Endothelial cell of umbilical vein (primary cell): ENCODE data around the gene OR13C3. TPM values are rescaled to one million over a fixed set of nuclear protein-coding genes. Genes with fewer than 3 reads are reported as not detected.

Experiments
- BruUV-seq: library from RNA; stranded (reverse); fragments of 400-500 nt; replicated peaks from 2 replicates; lab custom pipeline; 2021; lab: Mats Ljungman, UMichigan
- CTCF ChIA-PET: fragments of 300-600, 350-600 bp; sonication (Branson Sonifier 250); formaldehyde crosslinking; loops from one replicate; lab custom pipeline; 2021; ENCODE audit warnings: antibody characterized with exemption, inconsistent platforms; lab: Charles Lee
- POLR2A ChIA-PET: fragments of 300-600, 350-600 bp; sonication (Branson Sonifier 250); formaldehyde crosslinking; loops from one replicate; lab custom pipeline; 2021; ENCODE audit warnings: antibody characterized with exemption, inconsistent platforms; lab: Charles Lee
- DNase-seq: peaks from one replicate; pipeline ENCODE4 v3.0.0-alpha.2; 2011; ENCODE audit warnings: low read depth, low spot score
- FAIRE-seq: peaks from 2 replicates; lab custom pipeline; 2011; peaks lifted over from hg19 to GRCh38; lab: Jason Lieb, UNC
- H2AFZ ChIP-seq: 2 replicates; pipeline ENCODE4 v1.6.0; 2012; ENCODE audit warnings: low read depth, low read length, control low read depth, inconsistent platforms
- H3K27ac ChIP-seq: 2 replicates; pipeline ENCODE4 v1.5.1; 2011; ENCODE audit warnings: low read depth, mild to moderate bottlenecking, control low read depth, low read length, moderate library complexity; ENCODE audit not compliant: insufficient read depth
- H3K27me3 ChIP-seq, 2 experiments: 2 replicates each; pipeline versions ENCODE4 v1.6.0 to v1.6.1; 2011; ENCODE audit warnings: low read length in 2 of 2, mixed read lengths in 1 of 2; ENCODE audit not compliant: control insufficient read depth in 2 of 2, insufficient read depth in 2 of 2
- H3K36me3 ChIP-seq, 2 experiments: 2 replicates in 1 of 2; 3 replicates in 1 of 2; pipeline ENCODE4 v1.5.1; 2011; ENCODE audit warnings: low read length in 2 of 2, mild to moderate bottlenecking in 1 of 2, moderate library complexity in 1 of 2; ENCODE audit not compliant: control insufficient read depth in 2 of 2, insufficient read depth in 2 of 2; ENCODE audit errors: extremely low read depth in 1 of 2
- H3K4me1 ChIP-seq: 3 replicates; pipeline ENCODE4 v1.5.1; 2011; ENCODE audit warnings: mild to moderate bottlenecking, low read length; ENCODE audit not compliant: control insufficient read depth, insufficient read depth; ENCODE audit errors: extremely low read depth
- H3K4me2 ChIP-seq: 2 replicates; pipeline ENCODE4 v1.6.1; 2011; ENCODE audit warnings: low read length, control low read depth, mixed read lengths; ENCODE audit not compliant: insufficient read depth
- H3K4me3 ChIP-seq, 3 experiments: fragments of 200-600 bp in 1 of 3; sonication (generic), shearing (Covaris generic) in 1 of 3; replicated peaks in 1 of 3; 2 replicates each; pipeline ENCODE4 v1.5.1; 2011 to 2016; ENCODE audit warnings: control low read depth in 3 of 3, low read length in 3 of 3, mild to moderate bottlenecking in 2 of 3, inconsistent platforms in 1 of 3, low read depth in 1 of 3, moderate library complexity in 1 of 3; ENCODE audit not compliant: insufficient read depth in 1 of 3
- H3K79me2 ChIP-seq: 2 replicates; pipeline ENCODE4 v1.6.0; 2012; ENCODE audit warnings: low read length, inconsistent platforms; ENCODE audit not compliant: control insufficient read depth, insufficient read depth
- H3K9ac ChIP-seq: replicated peaks from 2 replicates; pipeline ENCODE3; 2011; ENCODE audit warnings: low read length, control low read depth; ENCODE audit not compliant: insufficient read depth; ENCODE audit errors: extremely low read depth
- H3K9me1 ChIP-seq: replicated peaks from 3 replicates; pipeline ENCODE4 v1.6.0; 2011; ENCODE audit warnings: mild to moderate bottlenecking, low read length; ENCODE audit not compliant: control insufficient read depth, insufficient read depth; ENCODE audit errors: extremely low read depth
- H3K9me3 ChIP-seq: replicated peaks from 2 replicates; pipeline ENCODE4 v1.5.1; 2012; ENCODE audit warnings: low read length, inconsistent platforms; ENCODE audit not compliant: control insufficient read depth, insufficient read depth
- H4K20me1 ChIP-seq: replicated peaks from 2 replicates; pipeline ENCODE3; 2011; ENCODE audit warnings: mild to moderate bottlenecking, low read length; ENCODE audit not compliant: control insufficient read depth, insufficient read depth; ENCODE audit errors: extremely low read depth
- EZH2 ChIP-seq: IDR thresholded peaks from 2 replicates; pipeline ENCODE4 v1.6.1; 2012; ENCODE audit warnings: borderline replicate concordance, low read depth, mild to moderate bottlenecking, moderate library complexity, low read length, inconsistent platforms; ENCODE audit not compliant: severe bottlenecking
- FOS ChIP-seq: IDR thresholded peaks from 2 replicates; pipeline ENCODE4 v1.6.1; 2011; ENCODE audit warnings: mild to moderate bottlenecking, low read length, moderate library complexity, borderline replicate concordance; ENCODE audit not compliant: insufficient read depth
- GATA2 ChIP-seq: IDR thresholded peaks from 2 replicates; pipeline ENCODE4 v1.7.0; 2011; ENCODE audit warnings: low read depth, mild to moderate bottlenecking, moderate library complexity, mixed read lengths, low read length; ENCODE audit not compliant: insufficient read length, insufficient read depth
- JUN ChIP-seq: IDR thresholded peaks from 2 replicates; pipeline ENCODE4 v1.6.1; 2011; ENCODE audit warnings: borderline replicate concordance, low read depth; ENCODE audit not compliant: insufficient read length, insufficient read depth
- MAX ChIP-seq: IDR thresholded peaks from 2 replicates; pipeline ENCODE4 v1.6.1; 2011; ENCODE audit not compliant: insufficient read depth, insufficient read length
- MYC ChIP-seq: IDR thresholded peaks from one replicate; pipeline ENCODE4 v1.6.1; 2011; ENCODE audit warnings: mild to moderate bottlenecking, low read depth, low read length
- POLR2A ChIP-seq: IDR thresholded peaks from 2 replicates; pipeline ENCODE4 v1.6.1; 2012; ENCODE audit warnings: low read depth, mild to moderate bottlenecking, control low read depth, low read length
- POLR2AphosphoS5 ChIP-seq: IDR thresholded peaks from 2 replicates; pipeline ENCODE4 v1.6.1; 2012; ENCODE audit warnings: low read depth, mild to moderate bottlenecking, control low read depth, low read length, moderate library complexity; ENCODE audit not compliant: insufficient read depth
- dilution Hi-C: fragments of 300-500 bp; cut with MboI; formaldehyde crosslinking; loops from one replicate; pipeline ENCODE4 v1.15.0; 2019; ENCODE audit warnings: low sequenced_read_pairs; ENCODE audit not compliant: extremely low pct_ligation_motif_present
- intact Hi-C: fragments of 100-400 bp; cut with micrococcal nuclease; formaldehyde crosslinking; loops from one replicate; pipeline ENCODE4 v1.10.0; 2022
- polyA plus RNA-seq, 4 experiments: library from polyadenylated mRNA; depleted of rRNA in 3 of 4; stranded (reverse) in 3 of 4; unstranded in 1 of 4; fragments of >200 nt; gene quantifications; 2 replicates each; pipeline versions ENCODE4 v1.2.1 to v1.2.3, GENCODE V29; 2011 to 2012; ENCODE audit warnings: missing spikeins in 1 of 4
- total RNA-seq: library from RNA; stranded (reverse); gene quantifications from 2 replicates; pipeline ENCODE4 v1.2.3, GENCODE V29; 2021
- TF ChIP-seq, protein P1 (sequence below), 2 donors: IDR thresholded peaks; 1 replicate in 1 of 2; 2 replicates in 1 of 2; pipeline ENCODE4 v1.5.1; 2011; ENCODE audit warnings: low read length in 2 of 2, mild to moderate bottlenecking in 2 of 2, moderate library complexity in 2 of 2, control low read depth in 1 of 2, inconsistent platforms in 1 of 2, low read depth in 1 of 2; ENCODE audit not compliant: insufficient read depth in 1 of 2; ENCODE audit errors: extremely low read depth in 1 of 2

The OR13C3 gene
- total and polyA plus RNA-seq, 2 donors (not counting 3 experiments of a cell fraction or from before 2014, with no cell fraction given), result not detected

DNA sequence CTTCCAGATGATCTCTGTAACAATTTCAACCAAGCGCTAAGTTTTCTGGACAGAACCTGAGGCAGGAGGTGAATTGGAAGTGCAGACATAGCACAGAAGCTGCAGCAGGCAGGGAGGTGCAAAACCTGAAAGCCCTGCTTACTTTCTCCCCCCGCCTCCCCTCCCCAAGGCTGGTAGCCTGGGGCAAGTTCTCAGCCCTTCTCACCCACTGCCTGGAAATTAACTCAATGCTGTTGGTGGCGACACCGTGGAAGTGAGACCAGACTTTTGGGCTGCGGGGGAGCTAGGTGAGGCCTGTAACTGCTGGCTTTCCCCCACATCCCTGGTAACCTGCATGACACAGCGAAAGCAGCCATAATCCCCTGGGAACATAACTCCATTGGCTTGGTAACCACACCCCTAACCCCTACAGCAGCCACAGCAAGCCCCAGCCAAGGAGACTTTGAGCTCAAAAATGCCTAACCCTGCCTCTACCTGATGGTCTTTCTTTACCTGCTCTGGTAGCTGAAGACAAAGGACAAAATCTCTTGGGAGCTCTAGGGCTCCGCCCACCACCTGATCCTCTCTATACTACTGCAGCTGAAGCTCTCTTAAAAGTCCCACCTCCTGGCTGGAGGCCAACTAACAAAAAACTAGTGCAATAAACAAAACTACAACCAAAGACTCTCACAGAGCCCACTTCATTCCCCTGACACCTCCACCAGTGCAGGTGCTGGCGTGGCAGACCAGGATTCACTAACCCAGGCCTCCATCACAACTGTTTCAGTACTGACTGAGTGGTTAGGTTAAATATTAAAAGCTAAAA is 20.4 kb upstream of the OR13C3 start:
- Histone ChIP-seq H4K20me1 (no peaks in the 10 kb centered on the region), H3K27ac (no peak overlapping the region), H3K36me3 (no peaks in the 10 kb centered on the region), H3K9ac (no peak overlapping the region), H3K4me1 (no peaks in the 10 kb centered on the region), H3K4me2 (no peak overlapping the region), H2AFZ (no peak overlapping the region), H3K79me2 (no peaks in the 10 kb centered on the region), H3K4me3 (no peak overlapping the region), H3K27me3 (no peaks in the 10 kb centered on the region), H3K9me1 (no peaks in the 10 kb centered on the region), H3K9me3 (no peaks in the 10 kb centered on the region)
- intact Hi-C loops (no loop called here), dilution Hi-C loops (no loop called here)
- BruUV-seq, result no TSS peak
- POLR2A ChIA-PET, result no interaction called here
- DNase-seq, result no peak
- no peak for TF ChIP-seq MYC
- no peak for TF ChIP-seq POLR2A
- TF ChIP-seq FOS, result no peak
- no peak for TF ChIP-seq GATA2
- no peak for TF ChIP-seq JUN
- TF ChIP-seq POLR2AphosphoS5, result no peak
- no peak for TF ChIP-seq EZH2
- TF ChIP-seq, protein P1, sequence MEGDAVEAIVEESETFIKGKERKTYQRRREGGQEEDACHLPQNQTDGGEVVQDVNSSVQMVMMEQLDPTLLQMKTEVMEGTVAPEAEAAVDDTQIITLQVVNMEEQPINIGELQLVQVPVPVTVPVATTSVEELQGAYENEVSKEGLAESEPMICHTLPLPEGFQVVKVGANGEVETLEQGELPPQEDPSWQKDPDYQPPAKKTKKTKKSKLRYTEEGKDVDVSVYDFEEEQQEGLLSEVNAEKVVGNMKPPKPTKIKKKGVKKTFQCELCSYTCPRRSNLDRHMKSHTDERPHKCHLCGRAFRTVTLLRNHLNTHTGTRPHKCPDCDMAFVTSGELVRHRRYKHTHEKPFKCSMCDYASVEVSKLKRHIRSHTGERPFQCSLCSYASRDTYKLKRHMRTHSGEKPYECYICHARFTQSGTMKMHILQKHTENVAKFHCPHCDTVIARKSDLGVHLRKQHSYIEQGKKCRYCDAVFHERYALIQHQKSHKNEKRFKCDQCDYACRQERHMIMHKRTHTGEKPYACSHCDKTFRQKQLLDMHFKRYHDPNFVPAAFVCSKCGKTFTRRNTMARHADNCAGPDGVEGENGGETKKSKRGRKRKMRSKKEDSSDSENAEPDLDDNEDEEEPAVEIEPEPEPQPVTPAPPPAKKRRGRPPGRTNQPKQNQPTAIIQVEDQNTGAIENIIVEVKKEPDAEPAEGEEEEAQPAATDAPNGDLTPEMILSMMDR (IDR thresholded peaks at IDR 0.05; ENCODE audit: extremely low read depth in 1 of 2, insufficient read depth in 1 of 2, low read depth in 1 of 2, low read length in 2 of 2), result no peak
- no peak for TF ChIP-seq MAX
- FAIRE-seq, result no peak
- CTCF ChIA-PET, result no interaction called here
